Stimulated activated naive CD8-positive, alpha-beta T cell treated with anti-CD3 and anti-CD28 coated beads, Interleukin-15, Interleukin-2, amounts not matched to agents 100 ng/mL and 50 ng/mL, for 24 hours (primary cell): Measurements from ENCODE around the gene VAV3.

Source experiments
- H3K27ac Mint-ChIP-seq: one replicate; pipeline ENCODE4 v1.8.0; 2021; ENCODE audit warnings: mild to moderate bottlenecking, mixed read lengths
- H3K27me3 Mint-ChIP-seq: one replicate; pipeline ENCODE4 v1.8.0; 2021; ENCODE audit warnings: mixed read lengths
- H3K36me3 Mint-ChIP-seq: one replicate; pipeline ENCODE4 v1.8.0; 2021; ENCODE audit warnings: low read depth, mixed read lengths
- H3K4me1 Mint-ChIP-seq: one replicate; pipeline ENCODE4 v1.8.0; 2021; ENCODE audit warnings: low read depth, mixed read lengths
- H3K4me3 Mint-ChIP-seq: one replicate; pipeline ENCODE4 v1.8.0; 2021; ENCODE audit warnings: mild to moderate bottlenecking, mixed read lengths
- H3K9me3 Mint-ChIP-seq: one replicate; pipeline ENCODE4 v1.8.0; 2021; ENCODE audit warnings: mixed read lengths

Gene VAV3

DNA sequence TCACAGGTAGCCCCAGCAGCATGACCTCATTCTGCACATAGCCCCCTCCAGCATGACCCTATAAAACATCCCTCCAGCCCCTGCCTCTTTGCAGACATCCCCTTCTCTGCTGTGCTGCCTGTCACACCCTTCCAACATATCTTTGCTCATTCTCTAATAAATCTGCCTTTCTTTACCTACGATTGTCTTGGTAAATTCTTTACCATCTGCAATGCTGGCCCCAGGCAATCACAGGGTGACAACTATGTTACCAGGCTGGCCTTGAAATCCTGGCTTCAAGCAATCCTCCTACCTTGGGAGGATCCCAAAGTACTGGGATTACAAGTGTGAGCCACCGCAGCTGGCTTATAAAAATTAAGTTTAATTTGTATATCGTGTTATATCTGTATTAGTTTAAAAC is 134.5 kb downstream of the VAV3 start:
- no peaks in the 10 kb centered on the region for H3K36me3 Mint-ChIP-seq
- no peak overlapping the region for H3K4me3 Mint-ChIP-seq
- H3K4me1 Mint-ChIP-seq = peaks cover 81% of the 10 kb centered on the region
- no peaks in the 10 kb centered on the region for H3K9me3 Mint-ChIP-seq
- H3K27ac Mint-ChIP-seq = peak overlapping the region; percentile 6
- H3K27me3 Mint-ChIP-seq = no peaks in the 10 kb centered on the region

- Mint-ChIP-seq H3K27ac (peak overlapping the region; percentile 6), H3K27me3 (no peaks in the 10 kb centered on the region), H3K9me3 (no peaks in the 10 kb centered on the region), H3K36me3 (no peaks in the 10 kb centered on the region), H3K4me1 (peaks cover 81% of the 10 kb centered on the region), H3K4me3 (no peak overlapping the region)
Observed at GRCh38 chr1:107830075-107830474, 134.9 kb downstream of the VAV3 start.

- H3K36me3 Mint-ChIP-seq = no peaks in the 10 kb centered on the region
- no peaks in the 10 kb centered on the region for H3K9me3 Mint-ChIP-seq
- peak overlapping the region; percentile 22 for H3K27ac Mint-ChIP-seq
- H3K4me3 Mint-ChIP-seq = peak overlapping the region; percentile 22
- peaks cover 75% of the 10 kb centered on the region for H3K4me1 Mint-ChIP-seq
- H3K27me3 Mint-ChIP-seq = no peaks in the 10 kb centered on the region
Observed at GRCh38 chr1:107829036-107829770, 135.8 kb downstream of the VAV3 start.

GRCh38 chr1:107824946-107825345 is 140.0 kb downstream of the VAV3 start:
- Mint-ChIP-seq H3K9me3 (peaks cover 27% of the 10 kb centered on the region), H3K4me1 (peaks cover 69% of the 10 kb centered on the region), H3K36me3 (peaks cover 28% of the 10 kb centered on the region), H3K4me3 (no peak overlapping the region), H3K27ac (no peak overlapping the region), H3K27me3 (no peaks in the 10 kb centered on the region)

- Mint-ChIP-seq H3K4me3 (peak overlapping the region; percentile 66), H3K4me1 (peaks cover 60% of the 10 kb centered on the region), H3K36me3 (peaks cover 28% of the 10 kb centered on the region), H3K27ac (peak overlapping the region; percentile 93), H3K9me3 (peaks cover 27% of the 10 kb centered on the region), H3K27me3 (no peaks in the 10 kb centered on the region)
Observed at GRCh38 chr1:107821340-107821739, 143.6 kb downstream of the VAV3 start.

DNA sequence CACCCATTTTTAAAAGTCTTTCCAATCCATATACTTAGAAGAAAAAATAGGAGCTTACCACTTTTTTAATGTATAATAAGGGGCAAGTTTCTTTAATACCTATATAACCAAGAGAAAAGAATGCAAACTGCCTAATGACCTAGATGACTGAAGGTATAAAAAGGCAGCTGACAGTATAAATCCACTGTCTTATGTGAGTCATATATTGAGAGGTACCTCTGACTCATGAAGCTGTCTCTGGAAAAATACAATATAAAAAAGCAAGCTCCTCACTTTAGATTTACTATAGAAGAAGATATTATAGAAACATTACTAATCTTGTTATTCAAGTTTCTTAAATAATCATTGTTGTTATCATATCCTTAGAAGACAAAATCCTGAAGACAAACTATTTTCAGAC is 144.2 kb downstream of the VAV3 start:
- Mint-ChIP-seq H3K4me1 (peaks cover 55% of the 10 kb centered on the region), H3K9me3 (peaks cover 27% of the 10 kb centered on the region), H3K27ac (peak overlapping the region; percentile 93), H3K4me3 (peak overlapping the region; percentile 66), H3K27me3 (no peaks in the 10 kb centered on the region), H3K36me3 (peaks cover 28% of the 10 kb centered on the region)

GRCh38 chr1:107817935-107818334 is 147.0 kb downstream of the VAV3 start:
- H3K27ac Mint-ChIP-seq = no peak overlapping the region
- peaks cover 54% of the 10 kb centered on the region for H3K4me1 Mint-ChIP-seq
- H3K27me3 Mint-ChIP-seq = no peaks in the 10 kb centered on the region
- peaks cover 14% of the 10 kb centered on the region for H3K9me3 Mint-ChIP-seq
- H3K36me3 Mint-ChIP-seq = peaks cover 23% of the 10 kb centered on the region
- no peak overlapping the region for H3K4me3 Mint-ChIP-seq

DNA sequence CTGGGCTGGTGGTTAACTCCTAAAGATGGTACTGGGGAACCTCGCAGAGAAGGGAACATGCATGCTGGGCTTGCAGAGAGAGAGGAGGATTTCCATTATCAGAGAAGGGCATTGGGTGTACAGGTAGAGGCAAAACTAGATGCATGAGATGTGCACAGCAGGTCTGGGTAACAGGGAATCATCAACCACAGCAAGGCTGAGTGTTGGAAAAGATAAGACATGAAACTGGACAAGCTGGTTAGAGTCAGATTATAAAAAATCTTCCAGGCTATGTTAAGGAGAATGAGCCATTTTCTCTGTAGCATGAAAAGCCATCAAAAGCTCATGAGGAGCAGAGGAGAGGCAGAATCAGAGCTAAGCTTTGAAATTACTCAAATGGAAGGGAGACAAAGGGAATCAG is 147.8 kb downstream of the VAV3 start:
- Mint-ChIP-seq H3K27ac (no peak overlapping the region), H3K9me3 (peaks cover 10% of the 10 kb centered on the region), H3K4me3 (no peak overlapping the region), H3K27me3 (no peaks in the 10 kb centered on the region), H3K4me1 (peaks cover 53% of the 10 kb centered on the region), H3K36me3 (peaks cover 18% of the 10 kb centered on the region)

- H3K27me3 Mint-ChIP-seq = no peaks in the 10 kb centered on the region
- no peak overlapping the region for H3K4me3 Mint-ChIP-seq
- H3K36me3 Mint-ChIP-seq = peaks cover 7% of the 10 kb centered on the region
- peaks cover 51% of the 10 kb centered on the region for H3K4me1 Mint-ChIP-seq
- H3K27ac Mint-ChIP-seq = no peak overlapping the region
- no peaks in the 10 kb centered on the region for H3K9me3 Mint-ChIP-seq
Observed at GRCh38 chr1:107810291-107810951, 154.6 kb downstream of the VAV3 start.

- Mint-ChIP-seq H3K4me3 (no peak overlapping the region), H3K9me3 (no peaks in the 10 kb centered on the region), H3K27ac (no peak overlapping the region), H3K36me3 (no peaks in the 10 kb centered on the region), H3K27me3 (no peaks in the 10 kb centered on the region), H3K4me1 (peaks cover 69% of the 10 kb centered on the region)
Observed at GRCh38 chr1:107807855-107808254, 157.1 kb downstream of the VAV3 start.

DNA sequence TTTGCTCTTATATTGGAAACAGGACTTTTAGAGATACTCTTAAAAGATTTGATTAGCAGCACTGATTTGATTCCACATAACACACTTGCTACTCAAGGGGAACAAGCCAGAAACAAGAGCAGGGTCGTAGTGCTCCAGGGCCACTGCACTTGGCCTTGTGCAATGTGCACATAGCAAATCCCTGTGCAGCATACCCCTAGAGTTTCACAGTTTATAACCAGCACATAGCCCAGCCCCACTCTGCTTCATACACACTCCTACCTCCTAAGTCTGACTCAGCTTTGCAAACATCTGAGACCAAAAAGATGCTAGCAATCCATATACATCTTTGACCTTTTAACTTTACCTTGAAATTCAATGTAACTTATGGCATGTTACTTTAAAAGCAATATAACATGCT is 157.6 kb downstream of the VAV3 start:
- H3K4me3 Mint-ChIP-seq = no peak overlapping the region

GRCh38 chr1:107806902-107807301 is 158.1 kb downstream of the VAV3 start:
- H3K36me3 Mint-ChIP-seq = no peaks in the 10 kb centered on the region
- H3K27me3 Mint-ChIP-seq = no peaks in the 10 kb centered on the region
- H3K4me1 Mint-ChIP-seq = peaks cover 75% of the 10 kb centered on the region
- H3K4me3 Mint-ChIP-seq = no peak overlapping the region
- H3K9me3 Mint-ChIP-seq = no peaks in the 10 kb centered on the region
- H3K27ac Mint-ChIP-seq = no peak overlapping the region

More for the DNA sequence above, 157.6 kb downstream of the VAV3 start:
- no peaks in the 10 kb centered on the region for H3K9me3 Mint-ChIP-seq
- H3K4me1 Mint-ChIP-seq = peaks cover 74% of the 10 kb centered on the region
- no peak overlapping the region for H3K27ac Mint-ChIP-seq
- no peaks in the 10 kb centered on the region for H3K27me3 Mint-ChIP-seq
- no peaks in the 10 kb centered on the region for H3K36me3 Mint-ChIP-seq

- Mint-ChIP-seq H3K9me3 (peaks cover 2% of the 10 kb centered on the region), H3K4me3 (peak overlapping the region; percentile 36), H3K27me3 (no peaks in the 10 kb centered on the region), H3K36me3 (no peaks in the 10 kb centered on the region), H3K27ac (peak overlapping the region; percentile 72), H3K4me1 (peaks cover 67% of the 10 kb centered on the region)
Observed at GRCh38 chr1:107804741-107805140, 160.2 kb downstream of the VAV3 start.

DNA sequence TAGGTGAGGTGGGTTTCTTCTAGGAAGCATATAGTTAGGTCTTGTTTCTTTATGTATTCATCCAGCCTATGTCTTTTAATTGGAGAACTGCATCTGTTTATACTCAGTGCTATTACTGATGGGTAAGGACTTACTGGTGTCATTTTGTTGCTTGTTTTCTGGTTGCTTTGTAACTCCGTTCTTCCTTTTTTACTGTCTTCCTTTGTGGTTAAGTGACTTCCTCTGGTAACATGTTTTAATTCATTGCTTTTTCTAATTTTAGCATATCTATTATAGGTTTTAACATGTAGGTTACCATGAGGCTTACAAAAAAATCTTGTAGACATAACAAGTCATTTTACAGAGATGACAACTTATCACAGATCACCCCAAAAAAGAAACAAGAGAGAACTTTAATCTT is 160.8 kb downstream of the VAV3 start:
- peaks cover 69% of the 10 kb centered on the region for H3K4me1 Mint-ChIP-seq
- H3K27ac Mint-ChIP-seq = peak overlapping the region; percentile 74
- H3K36me3 Mint-ChIP-seq = no peaks in the 10 kb centered on the region
- H3K4me3 Mint-ChIP-seq = peak overlapping the region; percentile 36
- no peaks in the 10 kb centered on the region for H3K27me3 Mint-ChIP-seq
- peaks cover 4% of the 10 kb centered on the region for H3K9me3 Mint-ChIP-seq

DNA sequence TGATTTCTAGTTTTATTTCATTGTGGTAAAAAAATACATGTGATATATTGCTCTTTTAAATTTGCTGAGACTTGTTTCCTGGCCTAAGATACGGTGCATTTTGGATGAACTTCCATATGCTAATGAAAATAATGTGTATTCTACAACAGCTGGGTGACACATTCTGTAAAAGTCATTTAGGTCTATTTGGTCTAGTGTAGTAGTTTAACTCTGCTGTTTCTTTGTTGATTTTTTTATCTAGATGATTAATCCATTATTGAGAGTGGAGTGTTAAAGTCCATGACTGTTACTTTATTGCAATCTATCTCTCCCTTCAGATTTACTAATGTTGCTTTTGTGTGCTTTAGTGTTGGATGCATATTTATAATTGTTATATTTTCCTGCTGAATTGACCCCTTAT is 161.4 kb downstream of the VAV3 start:
- peaks cover 4% of the 10 kb centered on the region for H3K9me3 Mint-ChIP-seq
- peaks cover 67% of the 10 kb centered on the region for H3K4me1 Mint-ChIP-seq
- H3K27ac Mint-ChIP-seq = peak overlapping the region; percentile 56
- H3K4me3 Mint-ChIP-seq = peak overlapping the region; percentile 14
- H3K36me3 Mint-ChIP-seq = no peaks in the 10 kb centered on the region
- H3K27me3 Mint-ChIP-seq = no peaks in the 10 kb centered on the region
